SU-DHL-6 (cell line): ENCODE measurements around the gene PLA2G5.

Experiments
- H2AFZ ChIP-seq: fragments of 200-600 bp; sonication (generic); 2 replicates; pipeline ENCODE4 v1.6.1; 2014; ENCODE audit warnings: low read depth, mild to moderate bottlenecking, moderate library complexity, mixed read lengths, antibody characterized with exemption, low read length; ENCODE audit not compliant: severe bottlenecking
- H3F3A ChIP-seq: fragments of 200-600 bp; shearing (Covaris generic); 2 replicates; pipeline ENCODE4 v1.6.0; 2016; ENCODE audit warnings: antibody characterized with exemption, mild to moderate bottlenecking; ENCODE audit not compliant: insufficient read depth
- H3K27ac ChIP-seq: fragments of 200-600 bp; sonication (generic); 2 replicates; pipeline ENCODE4 v1.5.1; 2016; ENCODE audit warnings: low read depth, mild to moderate bottlenecking, low read length, moderate library complexity, mixed read lengths
- H3K27me3 ChIP-seq: fragments of 200-600 bp; sonication (generic), shearing (Covaris generic); 2 replicates; pipeline ENCODE4 v1.6.0; 2014; ENCODE audit warnings: mild to moderate bottlenecking, low read length
- H3K36me3 ChIP-seq: fragments of 200-600 bp; sonication (generic); 2 replicates; pipeline ENCODE4 v1.6.1; 2014; ENCODE audit warnings: mild to moderate bottlenecking, low read length, mixed read lengths
- H3K4me2 ChIP-seq: fragments of 300-600, 200-600 bp; shearing (Covaris generic), sonication (generic); 2 replicates; pipeline ENCODE4 v1.6.0; 2014; ENCODE audit warnings: low read length, low read depth, mild to moderate bottlenecking; ENCODE audit not compliant: poor library complexity, severe bottlenecking
- H3K4me3 ChIP-seq: fragments of 200-600 bp; sonication (generic); 2 replicates; pipeline ENCODE4 v1.5.1; 2014; ENCODE audit warnings: antibody characterized with exemption, low read length, mild to moderate bottlenecking, mixed read lengths; ENCODE audit not compliant: insufficient read depth, poor library complexity, severe bottlenecking
- H3K79me2 ChIP-seq: fragments of 200-600 bp; sonication (generic); 2 replicates; pipeline ENCODE4 v1.6.1; 2014; ENCODE audit warnings: mild to moderate bottlenecking, low read length, moderate library complexity; ENCODE audit not compliant: insufficient read depth
- H3K9ac ChIP-seq: fragments of 200-600 bp; sonication (generic); 2 replicates; pipeline ENCODE4 v1.7.0; 2014; ENCODE audit warnings: mild to moderate bottlenecking, low read length
- H3K9me2 ChIP-seq: fragments of 200-600 bp; sonication (generic); replicated peaks from 2 replicates; pipeline ENCODE4 v1.6.1; 2014; ENCODE audit warnings: low read length; ENCODE audit not compliant: insufficient read depth
- H3K9me3 ChIP-seq: fragments of 200-600 bp; sonication (generic); 2 replicates; pipeline ENCODE4 v1.6.1; 2014; ENCODE audit warnings: low read length, mixed read lengths; ENCODE audit not compliant: insufficient read depth
- H4K20me1 ChIP-seq: fragments of 200-600 bp; sonication (generic); 2 replicates; pipeline ENCODE4 v1.6.1; 2014; ENCODE audit warnings: low read depth, mild to moderate bottlenecking, antibody characterized with exemption, low read length, moderate library complexity, mixed read lengths
- EZH2phosphoT487 ChIP-seq: fragments of 200-600 bp; sonication (generic), shearing (Covaris generic); conservative IDR thresholded peaks from 2 replicates; pipeline ENCODE4 v1.6.1; 2018; ENCODE audit warnings: mild to moderate bottlenecking, antibody characterized with exemption, low read length, moderate library complexity, mixed read lengths
- TF ChIP-seq, protein P1 (sequence below): fragments of 200-600 bp; sonication (generic); IDR thresholded peaks from one replicate; pipeline ENCODE4 v1.5.1; 2017; ENCODE audit warnings: antibody characterized with exemption, mild to moderate bottlenecking, low read length, moderate library complexity; ENCODE audit not compliant: insufficient read depth, poor library complexity, severe bottlenecking

PLA2G5 gene

DNA sequence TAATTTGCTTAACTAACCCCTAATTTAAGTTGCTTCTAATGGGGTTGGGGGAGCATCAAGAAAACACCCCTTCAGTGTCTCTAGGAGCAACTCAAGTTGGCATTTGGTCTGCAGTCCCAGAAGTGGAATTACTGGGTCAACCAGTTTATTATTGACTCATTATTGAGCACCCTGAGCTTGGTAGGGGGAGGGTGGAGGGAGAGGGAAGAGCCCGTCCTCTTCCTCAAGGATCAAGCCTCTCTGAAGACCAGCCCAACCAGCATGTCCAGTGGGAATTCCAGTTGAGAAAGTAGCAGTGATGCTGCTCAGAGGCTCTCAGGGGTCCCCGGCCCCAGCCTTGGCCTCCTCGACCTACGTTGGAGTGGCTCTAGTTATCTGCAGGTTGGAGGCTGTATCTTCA, 67.1 kb downstream of the PLA2G5 start:
- no peak overlapping the region for H2AFZ ChIP-seq
- no peaks in the 10 kb centered on the region for H3K36me3 ChIP-seq
- H4K20me1 ChIP-seq, result no peaks in the 10 kb centered on the region
- no peaks in the 10 kb centered on the region for H3K9me3 ChIP-seq
- no peak overlapping the region for H3K9ac ChIP-seq
- no peaks in the 10 kb centered on the region for H3K27me3 ChIP-seq
- TF ChIP-seq EZH2phosphoT487, result no peak
- TF ChIP-seq, protein P1, sequence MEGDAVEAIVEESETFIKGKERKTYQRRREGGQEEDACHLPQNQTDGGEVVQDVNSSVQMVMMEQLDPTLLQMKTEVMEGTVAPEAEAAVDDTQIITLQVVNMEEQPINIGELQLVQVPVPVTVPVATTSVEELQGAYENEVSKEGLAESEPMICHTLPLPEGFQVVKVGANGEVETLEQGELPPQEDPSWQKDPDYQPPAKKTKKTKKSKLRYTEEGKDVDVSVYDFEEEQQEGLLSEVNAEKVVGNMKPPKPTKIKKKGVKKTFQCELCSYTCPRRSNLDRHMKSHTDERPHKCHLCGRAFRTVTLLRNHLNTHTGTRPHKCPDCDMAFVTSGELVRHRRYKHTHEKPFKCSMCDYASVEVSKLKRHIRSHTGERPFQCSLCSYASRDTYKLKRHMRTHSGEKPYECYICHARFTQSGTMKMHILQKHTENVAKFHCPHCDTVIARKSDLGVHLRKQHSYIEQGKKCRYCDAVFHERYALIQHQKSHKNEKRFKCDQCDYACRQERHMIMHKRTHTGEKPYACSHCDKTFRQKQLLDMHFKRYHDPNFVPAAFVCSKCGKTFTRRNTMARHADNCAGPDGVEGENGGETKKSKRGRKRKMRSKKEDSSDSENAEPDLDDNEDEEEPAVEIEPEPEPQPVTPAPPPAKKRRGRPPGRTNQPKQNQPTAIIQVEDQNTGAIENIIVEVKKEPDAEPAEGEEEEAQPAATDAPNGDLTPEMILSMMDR, result no peak
- no peak overlapping the region for H3K27ac ChIP-seq
- no peaks in the 10 kb centered on the region for H3F3A ChIP-seq
- H3K79me2 ChIP-seq, result no peaks in the 10 kb centered on the region
- no peak overlapping the region for H3K4me2 ChIP-seq
- no peaks in the 10 kb centered on the region for H3K9me2 ChIP-seq
- no peak overlapping the region for H3K4me3 ChIP-seq

DNA sequence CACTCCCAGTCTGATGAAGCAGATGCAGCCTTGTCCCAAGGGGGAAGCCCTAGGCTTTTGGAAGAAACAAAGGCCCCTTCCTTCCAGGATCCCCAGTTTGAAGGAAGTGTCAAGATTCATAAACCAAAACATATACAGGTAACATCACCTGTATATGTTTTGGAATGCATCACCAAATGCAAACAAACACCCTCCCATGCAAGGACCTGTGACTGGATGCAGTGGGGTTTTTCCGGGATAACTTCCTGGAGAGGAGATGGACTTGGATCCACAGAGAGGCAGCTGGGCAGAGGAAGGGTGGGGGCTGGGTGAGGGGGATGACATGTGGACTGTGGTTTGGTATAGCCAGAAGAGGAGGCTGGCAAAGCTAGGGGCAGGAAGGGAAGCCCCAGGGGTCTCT, 67.6 kb downstream of the PLA2G5 start:
- no peaks in the 10 kb centered on the region for H3F3A ChIP-seq
- no peak overlapping the region for H3K4me2 ChIP-seq
- TF ChIP-seq, protein P1, result no peak
- TF ChIP-seq EZH2phosphoT487, result no peak

GRCh38 chr1:20138346-20138745, 68.4 kb downstream of the PLA2G5 start:
- no peak overlapping the region for H3K27ac ChIP-seq
- H2AFZ ChIP-seq, result no peak overlapping the region
- no peaks in the 10 kb centered on the region for H3K9me2 ChIP-seq
- H3K27me3 ChIP-seq, result no peaks in the 10 kb centered on the region
- H3K4me2 ChIP-seq, result no peak overlapping the region
- H3K36me3 ChIP-seq, result no peaks in the 10 kb centered on the region
- no peaks in the 10 kb centered on the region for H3F3A ChIP-seq
- no peaks in the 10 kb centered on the region for H4K20me1 ChIP-seq
- no peaks in the 10 kb centered on the region for H3K9me3 ChIP-seq
- no peaks in the 10 kb centered on the region for H3K79me2 ChIP-seq
- no peak overlapping the region for H3K9ac ChIP-seq
- no peak overlapping the region for H3K4me3 ChIP-seq
- TF ChIP-seq EZH2phosphoT487, result no peak

More for the DNA sequence above, 67.6 kb downstream of the PLA2G5 start:
- Histone ChIP-seq H3K9me3 (no peaks in the 10 kb centered on the region), H3K9me2 (no peaks in the 10 kb centered on the region), H3K36me3 (no peaks in the 10 kb centered on the region), H3K79me2 (no peaks in the 10 kb centered on the region), H3K27ac (no peak overlapping the region), H3K4me3 (no peak overlapping the region), H4K20me1 (no peaks in the 10 kb centered on the region), H3K9ac (no peak overlapping the region), H3K27me3 (no peaks in the 10 kb centered on the region), H2AFZ (no peak overlapping the region)

GRCh38 chr1:20138961-20139550, 69.1 kb downstream of the PLA2G5 start, which contains the start of gene PLA2G2F:
Gene PLA2G2F (plus strand): TSS chr1:20139323. CDS start chr1:20139428, 105 bp downstream.
- no peaks in the 10 kb centered on the region for H3K36me3 ChIP-seq
- TF ChIP-seq EZH2phosphoT487, result no peak
- TF ChIP-seq, protein P1, result no peak
- H3K27ac ChIP-seq, result no peak within 1 kb of the TSS
- H3K79me2 ChIP-seq, result no peaks in the 10 kb centered on the region
- H3K9me2 ChIP-seq, result no peaks in the 10 kb centered on the region
- H4K20me1 ChIP-seq, result no peaks in the 10 kb centered on the region
- H2AFZ ChIP-seq, result no peak within 1 kb of the TSS
- H3K9me3 ChIP-seq, result no peaks in the 10 kb centered on the region
- H3K9ac ChIP-seq, result no peak within 1 kb of the TSS
- H3F3A ChIP-seq, result no peaks in the 10 kb centered on the region
- H3K4me3 ChIP-seq, result no peak within 1 kb of the TSS
- H3K27me3 ChIP-seq, result no peaks in the 10 kb centered on the region
- no peak within 1 kb of the TSS for H3K4me2 ChIP-seq
